Measurements from ENCODE around the gene GRID2.

Gene GRID2

GRCh38 chr4:92714640-92715039 is 410.9 kb downstream of the GRID2 start:
- TF ChIP-seq REST (IDR thresholded peaks at IDR 0.05; ENCODE audit: insufficient read depth in 1 of 2, low read depth in 2 of 2, low read length in 2 of 2): no peak
- TF ChIP-seq FOXP2 (optimal IDR thresholded peaks at IDR 0.05; ENCODE audit: borderline replicate concordance, extremely low read depth, extremely low read length, insufficient read depth): no peak
- no peak for TF ChIP-seq SIN3A (IDR thresholded peaks at IDR 0.05; ENCODE audit: borderline replicate concordance, insufficient read depth, low read length)
- TF ChIP-seq TAF1 (IDR thresholded peaks at IDR 0.05; ENCODE audit: borderline replicate concordance, insufficient read depth, low read length): no peak
- no peak for TF ChIP-seq POLR2AphosphoS5 (IDR thresholded peaks at IDR 0.05; ENCODE audit: low read depth, low read length)

GRCh38 chr4:92733231-92733630 is 429.5 kb downstream of the GRID2 start:
- no peak for TF ChIP-seq TAF1 (IDR thresholded peaks at IDR 0.05; ENCODE audit: borderline replicate concordance, insufficient read depth, low read length)
- TF ChIP-seq SIN3A (IDR thresholded peaks at IDR 0.05; ENCODE audit: borderline replicate concordance, insufficient read depth, low read length): no peak
- TF ChIP-seq FOXP2 (optimal IDR thresholded peaks at IDR 0.05; ENCODE audit: borderline replicate concordance, extremely low read depth, extremely low read length, insufficient read depth): no peak
- no peak for TF ChIP-seq REST (IDR thresholded peaks at IDR 0.05; ENCODE audit: insufficient read depth in 1 of 2, low read depth in 2 of 2, low read length in 2 of 2)
- no peak for TF ChIP-seq POLR2AphosphoS5 (IDR thresholded peaks at IDR 0.05; ENCODE audit: low read depth, low read length)

- no peak for TF ChIP-seq POLR2AphosphoS5 (IDR thresholded peaks at IDR 0.05; ENCODE audit: low read depth, low read length)
- TF ChIP-seq FOXP2 (optimal IDR thresholded peaks at IDR 0.05; ENCODE audit: borderline replicate concordance, extremely low read depth, extremely low read length, insufficient read depth): no peak
- TF ChIP-seq SIN3A (IDR thresholded peaks at IDR 0.05; ENCODE audit: borderline replicate concordance, insufficient read depth, low read length): no peak
- TF ChIP-seq TAF1 (IDR thresholded peaks at IDR 0.05; ENCODE audit: borderline replicate concordance, insufficient read depth, low read length): no peak
- no peak for TF ChIP-seq REST (IDR thresholded peaks at IDR 0.05; ENCODE audit: insufficient read depth in 1 of 2, low read depth in 2 of 2, low read length in 2 of 2)
Observed at GRCh38 chr4:92735025-92735665, 431.4 kb downstream of the GRID2 start.

- no peak for TF ChIP-seq POLR2AphosphoS5 (IDR thresholded peaks at IDR 0.05; ENCODE audit: low read depth, low read length)
- TF ChIP-seq FOXP2 (optimal IDR thresholded peaks at IDR 0.05; ENCODE audit: borderline replicate concordance, extremely low read depth, extremely low read length, insufficient read depth): no peak
- TF ChIP-seq SIN3A (IDR thresholded peaks at IDR 0.05; ENCODE audit: borderline replicate concordance, insufficient read depth, low read length): no peak
- TF ChIP-seq REST (IDR thresholded peaks at IDR 0.05; ENCODE audit: insufficient read depth in 1 of 2, low read depth in 2 of 2, low read length in 2 of 2): no peak
- TF ChIP-seq TAF1 (IDR thresholded peaks at IDR 0.05; ENCODE audit: borderline replicate concordance, insufficient read depth, low read length): no peak
Observed at GRCh38 chr4:92760433-92760832, 456.7 kb downstream of the GRID2 start.
